ENCODE results near the gene FRYL. TPM values are rescaled to one million over a fixed set of nuclear protein-coding genes. Genes with fewer than 3 reads are reported as not detected.
"Not testable (repeated sequence)": the region's sequence is repeated elsewhere in the genome, so short reads cannot be mapped to it uniquely, and the experiment has no call there.

FRYL gene
- total RNA-seq, 1 experiment from 2014 or later: 103 TPM

DNA sequence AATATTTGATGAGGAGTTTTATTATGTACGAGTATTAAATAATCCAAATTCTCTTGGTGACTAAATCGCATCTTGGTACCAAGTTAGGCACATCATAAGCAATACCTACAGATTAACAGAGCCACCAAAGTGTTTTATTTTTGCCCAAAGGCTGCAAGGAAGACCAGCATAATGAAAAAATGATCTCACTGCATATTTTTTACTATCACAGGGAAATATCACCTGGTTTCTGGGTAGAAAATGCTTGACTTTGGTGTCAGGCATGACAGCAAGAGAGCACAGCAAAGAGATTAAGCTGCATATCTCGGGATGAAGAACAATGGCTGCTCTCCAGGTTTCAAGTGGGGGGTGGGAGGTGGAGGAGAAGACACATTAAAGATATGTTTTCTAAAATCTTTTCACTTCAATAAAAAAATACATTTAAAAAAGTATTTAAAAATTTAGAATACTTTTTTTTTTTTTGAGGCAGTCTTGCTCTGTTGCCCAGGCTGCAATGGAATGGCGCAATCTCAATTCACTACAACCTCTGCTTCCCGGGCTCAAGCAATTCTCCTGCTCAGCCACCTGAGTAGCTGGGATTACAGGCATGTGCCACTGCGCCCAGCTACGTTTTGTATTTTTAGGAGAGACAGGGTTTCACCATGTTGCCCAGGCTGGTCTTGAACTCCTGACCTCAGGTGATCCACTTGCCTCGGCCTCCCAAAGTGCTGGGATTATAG is 86.1 kb downstream of the FRYL start:
- Histone ChIP-seq H3K79me2 (ENCODE audit: low read length) (peaks cover 97% of the 10 kb centered on the region), H4K20me1 (ENCODE audit: insufficient read depth, low read depth, low read length) (no peaks in the 10 kb centered on the region), H2AFZ (ENCODE audit: low read length) (no peak overlapping the region), H3K4me1 (ENCODE audit: low read length) (peaks cover 32% of the 10 kb centered on the region), H3K9ac (ENCODE audit: low read length) (no peak overlapping the region), H3K36me3 (ENCODE audit: insufficient read depth, low read length) (no peaks in the 10 kb centered on the region), H3K27ac (ENCODE audit: low read length) (no peak overlapping the region), H3K4me3 (ENCODE audit: low read length) (no peak overlapping the region), H3K27me3 (ENCODE audit: low read length) (no peaks in the 10 kb centered on the region), H3K9me3 (ENCODE audit: low read length) (no peaks in the 10 kb centered on the region), H3K4me2 (ENCODE audit: low read depth, low read length, poor library complexity, severe bottlenecking) (no peak overlapping the region), H3K9me2 (replicated peaks; ENCODE audit: insufficient read depth, low read length) (no peaks in the 10 kb centered on the region)
- no peak for DNase-seq

DNA sequence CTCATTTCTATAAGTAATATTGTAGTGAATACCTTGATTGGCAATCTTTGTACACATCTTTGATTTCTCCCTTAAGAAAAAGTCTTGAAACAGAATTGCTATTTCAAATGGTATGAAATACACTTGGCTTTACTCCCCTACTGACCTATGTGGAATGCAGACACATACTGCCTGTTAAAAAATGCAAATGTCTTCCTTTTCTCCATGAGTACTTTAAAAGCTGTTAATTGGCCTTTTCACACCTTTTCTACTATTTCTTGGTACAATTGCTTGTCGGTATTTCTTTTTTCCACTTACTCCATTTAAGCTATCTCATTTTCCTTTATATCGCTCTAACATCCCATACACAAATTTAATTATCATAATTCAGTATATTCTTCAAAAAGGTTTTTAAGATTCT is 87.2 kb downstream of the FRYL start:
- Histone ChIP-seq H3K9me2 (replicated peaks; ENCODE audit: insufficient read depth, low read length) (no peaks in the 10 kb centered on the region), H2AFZ (ENCODE audit: low read length) (no peak overlapping the region), H3K27ac (ENCODE audit: low read length) (no peak overlapping the region), H4K20me1 (ENCODE audit: insufficient read depth, low read depth, low read length) (no peaks in the 10 kb centered on the region), H3K4me2 (ENCODE audit: low read depth, low read length, poor library complexity, severe bottlenecking) (no peak overlapping the region), H3K4me1 (ENCODE audit: low read length) (peaks cover 35% of the 10 kb centered on the region), H3K4me3 (ENCODE audit: low read length) (no peak overlapping the region), H3K9me3 (ENCODE audit: low read length) (no peaks in the 10 kb centered on the region), H3K36me3 (ENCODE audit: insufficient read depth, low read length) (no peaks in the 10 kb centered on the region), H3K27me3 (ENCODE audit: low read length) (no peaks in the 10 kb centered on the region), H3K79me2 (ENCODE audit: low read length) (peaks cover 95% of the 10 kb centered on the region), H3K9ac (ENCODE audit: low read length) (no peak overlapping the region)
- DNase-seq: no peak

DNA sequence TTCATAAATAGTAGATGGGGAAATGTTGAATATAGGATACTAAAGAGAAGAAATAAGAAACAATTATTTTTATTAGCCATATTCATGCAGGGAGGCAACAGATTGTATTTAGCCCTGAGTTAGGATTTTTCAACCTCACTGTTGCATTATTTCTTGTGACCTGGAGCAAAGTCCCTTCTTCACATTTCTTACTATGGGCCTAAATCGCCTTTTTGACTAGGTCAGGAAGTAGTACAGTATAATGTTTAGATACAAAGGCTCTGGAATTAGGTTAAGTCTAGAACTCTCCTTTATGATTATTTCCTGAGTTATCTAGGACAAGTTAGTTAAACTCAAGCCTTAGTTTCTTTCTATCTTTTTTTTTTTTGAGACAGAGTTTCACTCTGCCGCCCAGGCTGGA is 88.0 kb downstream of the FRYL start:
- Histone ChIP-seq H3K27me3 (ENCODE audit: low read length) (no peaks in the 10 kb centered on the region), H3K9ac (ENCODE audit: low read length) (no peak overlapping the region), H3K4me3 (ENCODE audit: low read length) (no peak overlapping the region), H3K4me2 (ENCODE audit: low read depth, low read length, poor library complexity, severe bottlenecking) (no peak overlapping the region), H4K20me1 (ENCODE audit: insufficient read depth, low read depth, low read length) (no peaks in the 10 kb centered on the region), H2AFZ (ENCODE audit: low read length) (no peak overlapping the region), H3K79me2 (ENCODE audit: low read length) (peaks cover 94% of the 10 kb centered on the region), H3K36me3 (ENCODE audit: insufficient read depth, low read length) (no peaks in the 10 kb centered on the region), H3K9me2 (replicated peaks; ENCODE audit: insufficient read depth, low read length) (no peaks in the 10 kb centered on the region), H3K4me1 (ENCODE audit: low read length) (peaks cover 35% of the 10 kb centered on the region), H3K9me3 (ENCODE audit: low read length) (no peaks in the 10 kb centered on the region), H3K27ac (ENCODE audit: low read length) (no peak overlapping the region; the same call in 1 of the 2 replicates)
- DNase-seq: no peak

- peaks cover 45% of the 10 kb centered on the region for H3K4me1 ChIP-seq (ENCODE audit: low read length)
- peaks cover 94% of the 10 kb centered on the region for H3K79me2 ChIP-seq (ENCODE audit: low read length)
Observed at GRCh38 chr4:48688953-48689352, 91.1 kb downstream of the FRYL start.

GRCh38 chr4:48687313-48688051 is 92.6 kb downstream of the FRYL start:
- Histone ChIP-seq H3K4me2 (ENCODE audit: low read depth, low read length, poor library complexity, severe bottlenecking) (no peak overlapping the region), H3K4me3 (ENCODE audit: low read length) (no peak overlapping the region), H3K79me2 (ENCODE audit: low read length) (peaks cover 90% of the 10 kb centered on the region), H4K20me1 (ENCODE audit: insufficient read depth, low read depth, low read length) (no peaks in the 10 kb centered on the region), H3K9me2 (replicated peaks; ENCODE audit: insufficient read depth, low read length) (no peaks in the 10 kb centered on the region), H3K9me3 (ENCODE audit: low read length) (no peaks in the 10 kb centered on the region), H3K9ac (ENCODE audit: low read length) (no peak overlapping the region), H3K36me3 (ENCODE audit: insufficient read depth, low read length) (0 out of 2 replicates have a peak, but pooled peaks cover 5% of the 10 kb centered on the region), H3K4me1 (ENCODE audit: low read length) (peaks cover 40% of the 10 kb centered on the region), H2AFZ (ENCODE audit: low read length) (no peak overlapping the region), H3K27ac (ENCODE audit: low read length) (no peak overlapping the region), H3K27me3 (ENCODE audit: low read length) (no peaks in the 10 kb centered on the region)
- DNase-seq: no peak

More at GRCh38 chr4:48688953-48689352, 91.1 kb downstream of the FRYL start:
- Histone ChIP-seq H2AFZ (ENCODE audit: low read length) (no peak overlapping the region), H3K27ac (ENCODE audit: low read length) (0 out of 2 replicates have a peak overlapping the region, but pooled peaks have one; percentile 15), H3K9me3 (ENCODE audit: low read length) (no peaks in the 10 kb centered on the region), H3K36me3 (ENCODE audit: insufficient read depth, low read length) (no peaks in the 10 kb centered on the region), H3K9me2 (replicated peaks; ENCODE audit: insufficient read depth, low read length) (no peaks in the 10 kb centered on the region), H3K4me2 (ENCODE audit: low read depth, low read length, poor library complexity, severe bottlenecking) (peak overlapping the region; percentile 11), H3K4me3 (ENCODE audit: low read length) (no peak overlapping the region), H3K27me3 (ENCODE audit: low read length) (no peaks in the 10 kb centered on the region), H4K20me1 (ENCODE audit: insufficient read depth, low read depth, low read length) (no peaks in the 10 kb centered on the region), H3K9ac (ENCODE audit: low read length) (no peak overlapping the region)
- no peak for DNase-seq

- H3K27me3 ChIP-seq (ENCODE audit: low read length): no peaks in the 10 kb centered on the region
- peaks cover 44% of the 10 kb centered on the region for H3K4me1 ChIP-seq (ENCODE audit: low read length)
- H4K20me1 ChIP-seq (ENCODE audit: insufficient read depth, low read depth, low read length): no peaks in the 10 kb centered on the region
- DNase-seq: no peak
- no peaks in the 10 kb centered on the region for H3K9me2 ChIP-seq (replicated peaks; ENCODE audit: insufficient read depth, low read length)
- H3K36me3 ChIP-seq (ENCODE audit: insufficient read depth, low read length): 0 out of 2 replicates have a peak, but pooled peaks cover 5% of the 10 kb centered on the region
- no peak overlapping the region for H3K9ac ChIP-seq (ENCODE audit: low read length)
- H2AFZ ChIP-seq (ENCODE audit: low read length): no peak overlapping the region
- H3K9me3 ChIP-seq (ENCODE audit: low read length): no peaks in the 10 kb centered on the region
- H3K79me2 ChIP-seq (ENCODE audit: low read length): peaks cover 89% of the 10 kb centered on the region
- no peak overlapping the region for H3K4me2 ChIP-seq (ENCODE audit: low read depth, low read length, poor library complexity, severe bottlenecking)
- no peak overlapping the region for H3K4me3 ChIP-seq (ENCODE audit: low read length)
- H3K27ac ChIP-seq (ENCODE audit: low read length): no peak overlapping the region
Observed at GRCh38 chr4:48686369-48686768, 93.7 kb downstream of the FRYL start.

- H3K4me1 ChIP-seq (ENCODE audit: low read length): peaks cover 24% of the 10 kb centered on the region
- no peaks in the 10 kb centered on the region for H3K9me3 ChIP-seq (ENCODE audit: low read length)
- H3K9me2 ChIP-seq (replicated peaks; ENCODE audit: insufficient read depth, low read length): no peaks in the 10 kb centered on the region
- no peak overlapping the region for H3K9ac ChIP-seq (ENCODE audit: low read length)
- H3K27ac ChIP-seq (ENCODE audit: low read length): no peak overlapping the region
- H3K4me2 ChIP-seq (ENCODE audit: low read depth, low read length, poor library complexity, severe bottlenecking): no peak overlapping the region
- DNase-seq: no peak
- no peaks in the 10 kb centered on the region for H4K20me1 ChIP-seq (ENCODE audit: insufficient read depth, low read depth, low read length)
- H3K79me2 ChIP-seq (ENCODE audit: low read length): peaks cover 88% of the 10 kb centered on the region
- no peaks in the 10 kb centered on the region for H3K27me3 ChIP-seq (ENCODE audit: low read length)
- H3K36me3 ChIP-seq (ENCODE audit: insufficient read depth, low read length): peaks cover 5% of the 10 kb centered on the region; the same call in 1 of the 2 replicates
- H2AFZ ChIP-seq (ENCODE audit: low read length): no peak overlapping the region
- H3K4me3 ChIP-seq (ENCODE audit: low read length): no peak overlapping the region
Observed at GRCh38 chr4:48683784-48684666, 96.1 kb downstream of the FRYL start.

DNA sequence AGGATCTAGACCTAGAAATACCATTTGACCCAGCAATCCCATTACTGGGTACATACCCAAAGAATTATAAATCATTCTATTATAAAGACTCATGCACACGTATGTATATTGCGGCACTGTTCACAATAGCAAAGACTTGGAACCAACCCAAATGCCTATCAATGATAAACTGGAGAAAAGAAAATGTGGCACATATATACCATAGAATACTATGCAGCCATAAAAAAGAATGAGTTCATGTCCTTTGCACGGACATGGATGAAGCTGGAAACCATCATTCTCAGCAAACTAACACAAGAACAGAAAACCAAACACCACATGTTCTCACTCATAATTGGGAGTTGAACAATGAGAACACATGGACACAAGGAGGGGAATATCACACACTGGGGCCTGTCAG is 97.2 kb downstream of the FRYL start:
- not testable (repeated sequence) for DNase-seq; H3K36me3 ChIP-seq (ENCODE audit: insufficient read depth, low read length); H3K4me2 ChIP-seq (ENCODE audit: low read depth, low read length, poor library complexity, severe bottlenecking); H3K27ac ChIP-seq (ENCODE audit: low read length); H3K9ac ChIP-seq (ENCODE audit: low read length); H3K27me3 ChIP-seq (ENCODE audit: low read length); H3K9me3 ChIP-seq (ENCODE audit: low read length); H4K20me1 ChIP-seq (ENCODE audit: insufficient read depth, low read depth, low read length); H2AFZ ChIP-seq (ENCODE audit: low read length); H3K4me3 ChIP-seq (ENCODE audit: low read length); H3K9me2 ChIP-seq (replicated peaks; ENCODE audit: insufficient read depth, low read length)
- Histone ChIP-seq H3K79me2 (ENCODE audit: low read length) (peaks cover 90% of the 10 kb centered on the region), H3K4me1 (ENCODE audit: low read length) (peaks cover 21% of the 10 kb centered on the region)

Data from Karpas-422 (cell line).